ENCODE data around the gene CP. TPM values are rescaled to one million over a fixed set of nuclear protein-coding genes. Genes with fewer than 3 reads are reported as not detected.

The CP gene
- total and polyA plus RNA-seq, 2 of the 13 experiments (the other 11 are each of a cell fraction or from before 2014, with no cell fraction given): 42.6 to 789 TPM

- TF ChIP-seq SCMH1 (CRISPR knock-in tag; IDR thresholded peaks at IDR 0.05; ENCODE audit: borderline replicate concordance) (no peak), MTA3 (CRISPR knock-in tag; IDR thresholded peaks at IDR 0.05) (no peak), TBL1XR1 (IDR thresholded peaks at IDR 0.05; ENCODE audit: borderline replicate concordance, low read length, partially characterized antibody) (peak; percentile 36), MED1 (CRISPR knock-in tag; IDR thresholded peaks at IDR 0.05) (peak; percentile 100), RFX1 (IDR thresholded peaks at IDR 0.05) (no peak), ZNF260 (CRISPR knock-in tag; IDR thresholded peaks at IDR 0.05; ENCODE audit: borderline replicate concordance, low read depth) (no peak), AKAP8 (CRISPR knock-in tag; IDR thresholded peaks at IDR 0.05) (no peak; the same call in 1 of the 2 replicates), ZNF446 (CRISPR knock-in tag; IDR thresholded peaks at IDR 0.05) (no peak), ZKSCAN1 (IDR thresholded peaks at IDR 0.05; ENCODE audit: low read length) (no peak), RORA (CRISPR knock-in tag; IDR thresholded peaks at IDR 0.05) (no peak; the same call in 1 of the 2 replicates), ZSCAN29 (CRISPR knock-in tag; conservative IDR thresholded peaks at IDR 0.05) (no peak), ISX (CRISPR knock-in tag; conservative IDR thresholded peaks at IDR 0.05) (no peak), SAP130 (CRISPR knock-in tag; IDR thresholded peaks at IDR 0.05; ENCODE audit: low read depth) (peak; percentile 96), ZMYM4 (CRISPR knock-in tag; IDR thresholded peaks at IDR 0.05) (peak; percentile 93), ETV5 (CRISPR knock-in tag; IDR thresholded peaks at IDR 0.05; ENCODE audit: borderline replicate concordance) (peak; percentile 99), JARID2 (CRISPR knock-in tag; IDR thresholded peaks at IDR 0.05; ENCODE audit: insufficient replicate concordance) (peak; percentile 81), ZNF138 (CRISPR knock-in tag; IDR thresholded peaks at IDR 0.05; ENCODE audit: low read depth) (no peak), HNF4A (CRISPR knock-in tag; IDR thresholded peaks at IDR 0.05) (peak; percentile 83), ZNF160 (CRISPR knock-in tag; IDR thresholded peaks at IDR 0.05) (no peak; the same call in 1 of the 2 replicates), CBFB (CRISPR knock-in tag; IDR thresholded peaks at IDR 0.05) (peak; percentile 63; the same call in 1 of the 2 replicates), NCOA5 (CRISPR knock-in tag; IDR thresholded peaks at IDR 0.05) (no peak), GMEB2 (CRISPR knock-in tag; IDR thresholded peaks at IDR 0.05; ENCODE audit: low read depth) (no peak), ZMYM2 (CRISPR knock-in tag; IDR thresholded peaks at IDR 0.05) (0 out of 2 replicates have a peak, but pooled peaks have one; percentile 64), STAG1 (CRISPR knock-in tag; IDR thresholded peaks at IDR 0.05) (no peak), FOXK2 (IDR thresholded peaks at IDR 0.05) (peak; percentile 39; the same call in 1 of the 2 replicates), NONO (IDR thresholded peaks at IDR 0.05) (no peak), NONO (CRISPR knock-in tag; conservative IDR thresholded peaks at IDR 0.05) (peak; percentile 92), SMC3 (IDR thresholded peaks at IDR 0.05; ENCODE audit: low read length) (peak; percentile 32)
- TF ChIP-seq, protein P1, sequence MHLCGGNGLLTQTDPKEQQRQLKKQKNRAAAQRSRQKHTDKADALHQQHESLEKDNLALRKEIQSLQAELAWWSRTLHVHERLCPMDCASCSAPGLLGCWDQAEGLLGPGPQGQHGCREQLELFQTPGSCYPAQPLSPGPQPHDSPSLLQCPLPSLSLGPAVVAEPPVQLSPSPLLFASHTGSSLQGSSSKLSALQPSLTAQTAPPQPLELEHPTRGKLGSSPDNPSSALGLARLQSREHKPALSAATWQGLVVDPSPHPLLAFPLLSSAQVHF (CRISPR knock-in tag; IDR thresholded peaks at IDR 0.05): 0 out of 2 replicates have a peak, but pooled peaks have one; percentile 28
These were observed 3.3 kb upstream of the CP start (continued) for GRCh38 chr3:149224736-149225594.

Data from HepG2 (cell line).